Measurements from ENCODE around the gene CHID1.
A peak's percentile ranks its signal among the peaks of the same experiment; 100 is the strongest.

Gene CHID1

GRCh38 chr11:910589-911030 lies at the start of gene CHID1:
TSS of gene CHID1 (minus strand) at chr11:910810. CDS start at chr11:904816, 5,994 bp downstream.
- peak; percentile 45 for DNase-seq

- DNase-seq, result no peak
Measured at GRCh38 chr11:959608-960007, 49.0 kb upstream of the CHID1 start.

DNA sequence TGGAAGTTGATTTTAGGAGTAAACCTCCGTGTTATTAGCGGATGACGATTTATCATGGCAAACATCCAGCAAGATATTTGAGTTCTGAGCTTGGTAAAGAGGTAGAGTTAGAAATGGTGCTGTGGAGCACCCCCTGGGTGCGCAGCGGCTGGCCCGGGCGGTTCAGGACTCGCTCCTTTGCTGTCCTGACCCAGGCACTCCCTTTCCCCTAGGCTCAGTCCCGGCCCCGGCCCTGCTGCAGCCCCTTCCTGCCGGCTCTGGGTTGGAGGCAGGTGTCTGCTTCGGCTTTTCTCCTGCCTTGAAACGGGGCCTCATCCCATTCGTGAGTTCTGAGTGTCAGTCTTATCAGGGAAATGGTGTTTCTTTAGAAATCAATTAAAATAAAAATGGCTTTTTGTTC lies 48.4 kb upstream of the CHID1 start:
- DNase-seq, result no peak

DNA sequence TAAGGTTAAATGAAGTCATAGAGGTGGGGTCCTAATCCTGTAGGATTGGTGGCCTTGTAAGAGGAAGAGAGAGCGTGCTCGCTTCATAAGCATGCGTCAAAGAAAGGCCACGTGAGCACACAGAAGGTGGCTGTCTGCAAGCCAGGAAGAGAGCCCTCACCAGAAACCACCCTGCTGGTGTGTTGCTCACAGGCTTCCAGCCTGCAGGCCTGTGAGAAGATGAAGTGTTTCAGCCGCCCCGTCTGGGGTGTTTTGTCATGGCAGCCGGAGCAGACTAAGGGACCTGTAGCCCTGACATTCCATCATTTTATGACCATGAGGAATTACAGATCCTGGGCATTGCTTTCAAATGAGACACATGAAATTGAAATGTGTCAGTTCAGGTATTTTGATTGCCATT lies 47.5 kb upstream of the CHID1 start:
- no peak for DNase-seq

DNA sequence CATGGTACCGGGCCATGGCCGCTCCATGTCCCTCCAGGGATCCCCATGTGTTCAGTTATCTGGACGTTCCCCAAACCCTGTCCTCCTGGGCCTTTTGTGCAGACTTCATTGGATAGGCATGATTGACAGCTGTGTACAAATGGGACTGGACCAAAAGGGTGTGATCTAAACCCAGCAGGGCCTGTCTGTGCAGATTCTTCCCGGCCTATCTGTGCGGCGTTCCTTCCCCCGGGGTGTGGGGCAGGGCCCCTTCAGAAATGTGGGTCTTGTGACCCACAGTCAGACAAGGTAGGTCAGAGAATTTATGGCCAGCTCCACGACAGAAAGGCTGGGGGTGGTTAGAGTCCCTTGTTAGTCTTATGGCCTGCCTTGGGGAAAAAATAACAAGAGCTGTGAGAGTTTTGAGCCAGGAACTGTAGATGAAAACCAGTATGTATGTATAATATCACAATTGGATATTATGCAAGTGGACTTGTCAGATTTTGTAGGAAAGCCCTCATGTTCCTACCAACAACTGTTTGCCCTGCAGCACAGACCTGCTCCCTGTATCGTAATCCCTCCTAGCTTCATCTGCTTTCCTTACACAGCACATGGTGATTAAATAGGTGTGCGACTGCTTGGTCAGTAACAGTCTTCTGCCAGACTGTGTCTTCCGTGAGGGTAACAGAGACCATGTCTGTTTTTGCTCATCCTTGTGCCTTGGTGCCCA lies 46.8 kb upstream of the CHID1 start:
- DNase-seq, result no peak

DNA sequence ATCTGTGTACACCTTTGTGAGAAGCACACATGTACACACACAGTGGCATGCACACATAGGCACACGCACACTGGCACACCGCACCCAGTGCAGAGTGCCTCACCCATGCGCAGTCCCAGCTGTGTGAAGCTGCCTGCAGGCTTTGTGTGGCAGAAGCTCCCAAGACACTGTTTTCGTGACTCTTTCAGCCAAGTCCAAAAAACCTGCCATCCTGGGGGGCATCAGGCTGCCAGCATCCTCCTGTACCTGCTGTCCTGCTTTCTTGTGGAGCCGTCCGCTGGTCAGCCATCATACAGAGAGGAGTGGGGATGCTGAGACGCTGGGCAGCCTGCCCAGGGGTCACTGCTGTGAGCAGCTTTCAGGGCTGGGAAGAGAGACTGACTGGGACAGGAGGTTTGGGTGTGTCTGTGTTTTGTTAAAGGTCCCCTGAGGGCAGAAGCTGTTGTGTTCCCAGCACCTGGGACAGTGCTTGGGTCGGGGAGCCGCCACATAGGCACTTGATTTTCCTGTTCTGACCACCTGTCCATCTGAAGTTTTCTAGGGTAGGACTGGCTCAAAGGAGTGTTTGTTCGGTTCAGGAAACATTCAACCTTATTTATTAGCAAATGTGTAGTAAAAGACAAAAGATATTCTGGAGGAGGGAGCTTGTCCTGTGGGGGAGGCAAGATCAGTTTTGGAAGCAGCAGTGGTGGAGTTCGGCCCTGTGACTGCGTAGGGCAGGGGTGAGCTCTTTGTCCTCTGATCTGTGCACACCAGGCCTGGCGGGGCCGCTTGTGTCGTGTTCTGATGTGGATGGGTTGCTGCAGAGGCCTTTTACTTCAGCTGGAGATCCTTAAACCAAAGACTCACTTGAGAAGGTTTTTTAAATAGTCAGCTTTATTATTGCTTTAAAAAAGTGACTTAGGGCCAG lies 44.8 kb upstream of the CHID1 start:
- no peak for DNase-seq

DNA sequence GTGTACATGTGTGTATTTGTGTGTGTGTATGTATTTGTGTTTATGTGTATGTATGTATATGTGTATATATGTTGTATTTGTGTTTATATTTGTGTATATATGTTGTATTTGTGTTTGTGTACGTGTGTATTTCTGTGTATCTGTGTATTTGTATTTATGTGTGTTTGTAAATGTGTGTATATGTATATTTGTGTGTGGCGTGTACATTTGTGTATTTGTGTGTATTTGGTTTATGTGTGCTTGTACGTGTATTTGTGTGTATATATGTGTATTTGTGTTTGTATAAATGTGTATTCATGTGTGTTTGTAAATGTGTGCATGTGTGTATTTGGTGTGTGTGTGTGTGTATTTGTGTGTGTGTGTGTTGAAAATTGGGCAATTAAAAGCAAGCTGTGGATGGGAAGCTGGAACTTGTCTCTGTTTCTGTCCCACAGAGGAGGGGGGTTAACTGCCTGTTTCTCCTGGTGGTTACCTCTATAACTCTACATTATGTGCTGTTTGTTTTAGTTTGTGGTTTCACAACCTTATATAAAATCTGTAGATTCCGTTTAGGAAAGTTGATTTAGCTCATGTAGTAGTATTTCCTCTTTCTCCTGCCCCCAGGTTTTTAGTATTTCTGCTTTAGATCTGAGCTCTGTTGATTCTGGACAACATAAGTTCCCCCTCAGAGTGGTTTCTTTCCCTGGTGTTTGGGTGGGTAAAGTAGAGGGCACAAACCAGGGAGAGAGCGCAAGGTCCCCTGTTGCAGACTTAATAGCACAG lies 44.0 kb upstream of the CHID1 start:
- DNase-seq, result no peak

- DNase-seq, result no peak
Measured at GRCh38 chr11:953512-953911, 42.9 kb upstream of the CHID1 start.

DNA sequence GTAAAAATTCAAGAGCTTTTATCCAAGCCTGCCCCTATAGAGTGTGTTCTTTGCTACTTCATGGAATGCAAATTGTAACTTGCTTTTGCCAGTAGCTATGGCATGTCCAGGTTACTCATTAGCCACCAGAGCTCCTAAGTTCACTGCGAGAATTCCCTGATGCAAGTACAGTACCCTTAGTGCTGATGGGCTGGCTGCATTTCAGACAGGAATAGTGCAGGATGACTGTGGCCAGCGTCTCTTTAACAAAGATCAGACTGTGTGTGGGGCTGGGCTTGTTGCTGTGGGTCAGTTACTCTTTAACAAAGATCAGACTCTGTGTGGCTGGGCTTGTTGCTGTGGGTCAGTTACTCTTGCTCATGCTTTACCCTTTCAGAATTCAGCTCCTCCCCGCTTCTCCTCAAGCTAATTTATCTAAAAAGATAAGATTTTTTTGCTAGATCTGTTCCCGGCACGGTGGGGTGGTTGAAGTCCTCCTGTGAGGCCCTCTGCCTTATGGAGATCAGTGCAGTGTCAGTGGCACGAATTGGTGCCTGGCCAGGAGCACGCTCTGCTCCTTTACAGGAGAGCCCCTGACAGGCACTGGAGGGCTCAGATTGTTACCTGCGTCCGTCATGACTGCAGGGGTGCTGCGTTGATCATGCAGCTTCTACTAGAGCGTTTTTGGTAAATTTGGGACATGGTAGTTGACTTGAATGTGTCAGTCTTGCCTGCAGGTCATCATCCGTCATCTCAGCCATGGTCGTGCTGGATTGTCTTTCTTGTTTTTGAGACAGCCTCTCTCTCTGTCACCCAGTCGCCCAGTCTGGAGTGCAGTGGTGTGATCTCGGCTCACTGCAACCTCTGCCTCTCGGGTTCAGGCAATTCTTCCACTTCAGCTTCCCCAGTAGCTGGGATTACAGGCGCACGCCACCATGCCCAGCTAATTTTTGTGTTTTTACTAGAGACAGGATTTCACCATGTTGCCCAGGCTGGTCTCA lies 42.1 kb upstream of the CHID1 start:
- DNase-seq, result no peak

- DNase-seq, result no peak
Measured at GRCh38 chr11:951507-951906, 40.9 kb upstream of the CHID1 start.

GRCh38 chr11:947744-948143 lies 37.1 kb upstream of the CHID1 start:
- no peak for DNase-seq

GRCh38 chr11:945986-946385 lies 35.4 kb upstream of the CHID1 start:
- DNase-seq, result no peak

DNA sequence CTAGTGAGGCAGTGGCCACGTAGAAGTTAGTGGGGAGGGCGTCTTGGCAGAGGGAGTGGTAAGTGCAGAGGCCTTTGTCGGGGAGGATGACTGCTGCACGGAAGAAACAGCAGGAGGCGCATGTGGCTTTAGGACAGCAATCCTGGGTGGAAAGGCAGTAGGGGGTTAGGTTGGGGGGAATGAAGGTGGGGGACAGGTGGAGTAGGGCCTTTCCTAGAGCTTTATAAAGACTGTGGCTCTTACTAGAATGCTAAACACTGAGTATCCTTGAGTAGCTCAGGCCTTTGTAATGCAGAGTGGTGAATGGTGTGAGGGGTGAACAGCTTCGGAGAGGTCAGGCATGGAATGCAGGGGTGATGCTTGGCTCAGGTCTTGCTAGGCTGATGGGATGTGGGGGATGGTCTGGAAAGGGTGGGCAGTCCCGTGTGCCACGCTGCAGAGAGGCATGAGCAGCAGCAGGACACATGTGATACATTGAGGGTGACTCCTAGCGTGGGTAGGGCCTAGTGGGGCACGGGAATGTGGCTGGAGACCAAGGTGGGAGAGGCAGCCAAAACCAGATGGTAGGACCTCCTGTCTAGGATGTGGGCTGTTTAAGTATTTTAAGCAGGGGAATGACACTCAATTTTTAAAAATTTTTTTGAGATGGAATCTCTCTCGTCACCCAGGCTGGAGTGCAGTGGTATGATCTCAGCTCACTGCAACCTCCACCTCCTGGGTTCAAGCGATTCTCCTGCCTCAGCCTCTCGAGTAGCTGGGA lies 34.3 kb upstream of the CHID1 start:
- no peak for DNase-seq

DNA sequence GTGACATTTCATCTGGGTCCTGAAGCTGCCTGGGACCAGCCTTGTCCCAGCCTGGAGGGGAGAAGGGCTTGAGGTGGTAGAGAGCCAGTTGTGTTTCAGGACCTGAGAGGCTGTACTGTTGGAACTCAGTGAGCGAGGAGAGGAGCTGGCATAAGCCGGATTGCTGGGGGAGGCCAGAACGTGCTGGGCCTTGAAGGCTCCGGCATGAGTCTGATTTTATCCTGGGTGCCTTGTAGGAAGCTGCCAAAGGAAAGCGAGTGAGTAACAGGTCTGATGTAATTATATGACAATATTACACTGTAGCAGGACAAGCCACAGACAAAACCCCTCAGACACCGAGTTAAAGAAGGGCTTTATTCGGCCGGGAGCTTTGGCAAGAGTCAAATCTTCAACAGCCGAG lies 32.2 kb upstream of the CHID1 start:
- no peak for DNase-seq

DNA sequence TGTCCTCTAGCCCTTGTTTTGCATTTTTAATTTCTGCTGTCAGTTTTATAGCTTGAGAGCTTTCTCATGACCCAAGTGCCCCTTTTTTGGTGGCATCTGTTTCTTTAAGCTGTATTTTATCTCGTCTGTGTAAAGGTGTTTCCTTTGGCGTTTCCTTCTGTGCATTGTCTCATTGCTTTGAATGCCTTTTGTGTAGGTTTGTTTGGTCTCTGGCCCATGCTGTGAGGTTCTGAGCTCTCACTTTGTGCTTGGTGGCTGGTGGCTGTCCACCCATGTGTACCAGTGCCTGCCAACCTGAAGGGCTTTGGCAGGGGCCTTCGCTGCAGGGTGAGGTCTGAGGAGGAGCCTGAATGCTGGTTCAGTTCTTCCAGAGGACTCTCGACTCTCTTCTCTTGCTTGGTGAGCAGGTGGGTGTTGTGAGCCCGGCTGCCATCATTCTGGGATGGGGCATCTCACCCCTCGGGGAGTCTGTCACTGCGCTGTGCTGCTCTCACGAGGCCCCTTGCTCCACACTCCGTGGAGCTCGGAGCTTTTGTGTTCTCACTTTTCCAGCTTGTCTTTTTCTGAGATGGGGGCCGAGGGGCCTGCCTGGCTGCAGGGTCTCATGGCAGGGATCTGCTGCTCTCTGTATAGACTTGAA lies 30.0 kb upstream of the CHID1 start:
- no peak for DNase-seq

DNA sequence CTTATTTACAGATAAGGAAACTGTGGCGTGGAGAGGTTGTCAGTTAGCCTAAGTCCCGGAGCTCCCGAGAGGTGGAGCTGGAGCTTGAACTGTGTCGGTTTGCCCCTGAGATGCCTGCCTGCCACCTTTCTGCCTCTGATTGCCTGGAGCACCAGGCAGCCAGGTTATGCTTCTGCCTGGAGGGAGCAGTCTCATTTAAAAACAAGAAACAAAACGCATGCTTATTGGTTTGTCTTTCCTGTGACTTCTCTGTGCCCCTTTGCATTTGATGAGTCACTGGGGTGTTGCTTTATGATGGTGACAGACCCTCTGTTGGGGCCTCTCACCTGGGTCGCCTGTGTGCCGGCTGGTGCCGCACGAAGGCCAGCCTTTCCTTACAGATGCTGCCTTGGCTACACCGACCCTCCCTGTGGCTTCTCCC lies 27.2 kb upstream of the CHID1 start:
- DNase-seq, result no peak

DNA sequence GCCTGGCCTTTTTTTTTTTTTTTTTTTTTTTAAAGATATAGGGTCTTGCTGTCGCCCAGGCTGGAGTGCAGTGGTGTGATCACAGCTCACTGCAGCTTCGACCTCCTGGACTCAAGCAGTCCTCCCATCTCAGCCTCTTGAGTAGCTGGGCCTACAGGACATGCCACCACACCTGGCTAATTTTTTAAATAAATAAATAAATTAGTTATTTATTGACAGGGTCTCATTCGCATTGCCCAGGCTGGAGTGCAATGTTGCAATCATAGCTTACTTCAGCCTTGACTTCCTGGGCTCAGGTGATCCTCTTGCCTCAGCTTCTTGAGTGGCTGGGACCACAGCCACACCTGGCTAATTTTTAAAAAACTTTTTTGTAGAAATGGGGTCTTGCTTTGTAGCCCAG lies 25.6 kb upstream of the CHID1 start:
- DNase-seq, result no peak

DNA sequence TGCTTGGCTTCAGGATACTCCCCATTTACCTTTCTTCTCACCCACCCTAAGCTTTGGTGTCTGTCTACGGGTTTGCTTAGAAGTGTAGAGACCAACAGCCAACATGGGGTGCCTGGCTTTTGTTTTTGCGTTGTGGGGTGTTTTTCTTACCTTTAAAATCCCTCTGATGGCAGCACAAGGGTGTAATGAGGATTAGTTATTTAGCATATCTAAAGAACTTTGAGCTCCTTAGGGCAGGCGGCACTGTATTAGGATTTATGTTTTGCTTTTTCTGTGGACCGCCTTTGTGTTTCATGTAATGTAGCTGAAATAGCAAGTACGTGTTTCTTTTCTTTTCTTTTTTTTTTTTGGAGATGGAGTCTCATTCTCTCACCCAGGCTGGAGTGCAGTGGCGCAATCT lies 23.9 kb upstream of the CHID1 start:
- no peak for DNase-seq

DNA sequence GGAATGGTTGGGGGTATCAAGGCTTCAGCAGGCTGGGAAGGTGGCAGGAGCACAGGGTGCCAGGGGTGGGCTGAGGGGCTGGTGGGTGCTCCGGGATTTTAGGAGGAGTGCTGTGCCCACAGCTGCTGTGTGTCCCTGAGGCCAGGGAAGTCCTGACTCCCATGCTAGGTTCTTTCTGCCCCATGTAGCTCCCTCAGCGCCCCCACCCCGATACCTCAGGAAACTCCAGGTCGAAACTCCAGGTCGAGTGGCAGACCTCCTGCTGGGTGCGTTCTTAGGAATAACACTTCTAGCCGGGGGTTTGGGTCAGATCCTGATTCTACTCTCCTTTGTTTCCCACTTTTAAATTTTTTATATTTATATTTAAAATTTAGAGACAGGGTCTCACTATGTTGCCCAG lies 23.3 kb upstream of the CHID1 start:
- DNase-seq, result no peak

DNA sequence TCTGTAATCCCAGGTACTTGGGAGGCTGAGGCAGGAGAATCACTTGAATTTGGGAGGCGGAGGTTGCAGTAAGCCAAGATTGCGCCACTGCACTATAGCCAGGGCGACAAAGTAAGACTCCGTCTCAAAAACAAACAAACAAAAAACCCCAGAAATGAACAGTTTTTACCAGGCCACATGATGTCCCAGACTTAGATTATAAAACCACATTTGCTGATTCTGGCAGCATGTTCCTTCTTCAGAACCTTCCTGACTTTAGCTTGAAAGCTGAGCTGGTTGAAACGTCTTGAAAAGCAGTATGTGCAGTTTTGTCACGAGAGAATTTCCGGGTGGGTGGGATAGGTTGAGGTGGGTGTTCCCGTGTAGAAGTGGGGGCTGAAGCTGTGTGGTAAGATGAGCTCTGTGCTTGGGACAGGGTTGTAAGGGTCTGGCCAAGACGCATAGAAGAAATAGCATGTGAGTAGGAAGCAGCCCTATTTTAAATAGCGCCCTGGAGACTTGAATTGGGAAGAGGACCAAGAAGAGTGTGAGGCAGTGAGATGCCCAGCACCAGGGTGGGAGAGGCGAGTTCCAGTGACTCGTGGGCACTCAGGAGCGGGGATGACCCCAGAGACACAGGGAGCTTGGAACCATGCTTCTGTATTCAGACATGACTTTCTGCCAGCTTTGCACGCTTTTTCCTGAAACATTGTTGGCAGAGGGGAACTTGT lies 22.7 kb upstream of the CHID1 start:
- no peak for DNase-seq
